Measurements from ENCODE around the gene RYR2.
A peak's percentile ranks its signal among the peaks of the same experiment; 100 is the strongest.

DNA sequence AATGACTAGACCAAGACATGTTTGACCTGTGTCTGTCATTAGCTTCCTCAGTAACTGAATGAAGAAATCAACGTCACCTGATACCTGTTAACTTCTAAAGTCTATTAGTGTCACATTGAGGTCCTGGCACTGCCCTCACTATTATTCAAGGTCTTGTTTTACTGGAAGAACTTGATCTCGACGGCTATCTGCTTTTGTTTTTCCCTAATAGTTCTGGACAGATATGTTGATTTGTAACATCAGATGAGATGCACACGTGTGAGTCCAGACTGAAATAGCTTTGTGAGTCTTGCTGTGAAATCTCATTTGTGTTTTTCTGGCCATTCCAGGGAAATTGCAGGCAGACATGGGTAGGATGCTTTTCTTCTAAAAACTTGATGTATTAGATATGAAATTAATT lies 159.2 kb downstream of the RYR2 start:
- TF ChIP-seq, protein P1, sequence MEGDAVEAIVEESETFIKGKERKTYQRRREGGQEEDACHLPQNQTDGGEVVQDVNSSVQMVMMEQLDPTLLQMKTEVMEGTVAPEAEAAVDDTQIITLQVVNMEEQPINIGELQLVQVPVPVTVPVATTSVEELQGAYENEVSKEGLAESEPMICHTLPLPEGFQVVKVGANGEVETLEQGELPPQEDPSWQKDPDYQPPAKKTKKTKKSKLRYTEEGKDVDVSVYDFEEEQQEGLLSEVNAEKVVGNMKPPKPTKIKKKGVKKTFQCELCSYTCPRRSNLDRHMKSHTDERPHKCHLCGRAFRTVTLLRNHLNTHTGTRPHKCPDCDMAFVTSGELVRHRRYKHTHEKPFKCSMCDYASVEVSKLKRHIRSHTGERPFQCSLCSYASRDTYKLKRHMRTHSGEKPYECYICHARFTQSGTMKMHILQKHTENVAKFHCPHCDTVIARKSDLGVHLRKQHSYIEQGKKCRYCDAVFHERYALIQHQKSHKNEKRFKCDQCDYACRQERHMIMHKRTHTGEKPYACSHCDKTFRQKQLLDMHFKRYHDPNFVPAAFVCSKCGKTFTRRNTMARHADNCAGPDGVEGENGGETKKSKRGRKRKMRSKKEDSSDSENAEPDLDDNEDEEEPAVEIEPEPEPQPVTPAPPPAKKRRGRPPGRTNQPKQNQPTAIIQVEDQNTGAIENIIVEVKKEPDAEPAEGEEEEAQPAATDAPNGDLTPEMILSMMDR (IDR thresholded peaks at IDR 0.05) = no peak
- peak; percentile 19; the same call in 1 of the 2 replicates for TF ChIP-seq RAD21 (IDR thresholded peaks at IDR 0.05; ENCODE audit: low read length)
- no peak for TF ChIP-seq FOSL2 (IDR thresholded peaks at IDR 0.05; ENCODE audit: borderline replicate concordance, low read depth)
- TF ChIP-seq EP300 (IDR thresholded peaks at IDR 0.05; ENCODE audit: borderline replicate concordance in 1 of 2, low read depth in 1 of 2, low read length in 1 of 2) = peak in 1 of 2 experiments; percentile 92; a peak in 2 of 4 replicates
- TF ChIP-seq POLR2AphosphoS5 (IDR thresholded peaks at IDR 0.05; ENCODE audit: low read depth, low read length) = no peak
- TF ChIP-seq SIN3A (IDR thresholded peaks at IDR 0.05; ENCODE audit: borderline replicate concordance, low read depth, low read length) = no peak
- TF ChIP-seq, protein P2, sequence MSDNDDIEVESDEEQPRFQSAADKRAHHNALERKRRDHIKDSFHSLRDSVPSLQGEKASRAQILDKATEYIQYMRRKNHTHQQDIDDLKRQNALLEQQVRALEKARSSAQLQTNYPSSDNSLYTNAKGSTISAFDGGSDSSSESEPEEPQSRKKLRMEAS (IDR thresholded peaks at IDR 0.05; ENCODE audit: low read depth) = no peak
- TF ChIP-seq, protein P3, sequence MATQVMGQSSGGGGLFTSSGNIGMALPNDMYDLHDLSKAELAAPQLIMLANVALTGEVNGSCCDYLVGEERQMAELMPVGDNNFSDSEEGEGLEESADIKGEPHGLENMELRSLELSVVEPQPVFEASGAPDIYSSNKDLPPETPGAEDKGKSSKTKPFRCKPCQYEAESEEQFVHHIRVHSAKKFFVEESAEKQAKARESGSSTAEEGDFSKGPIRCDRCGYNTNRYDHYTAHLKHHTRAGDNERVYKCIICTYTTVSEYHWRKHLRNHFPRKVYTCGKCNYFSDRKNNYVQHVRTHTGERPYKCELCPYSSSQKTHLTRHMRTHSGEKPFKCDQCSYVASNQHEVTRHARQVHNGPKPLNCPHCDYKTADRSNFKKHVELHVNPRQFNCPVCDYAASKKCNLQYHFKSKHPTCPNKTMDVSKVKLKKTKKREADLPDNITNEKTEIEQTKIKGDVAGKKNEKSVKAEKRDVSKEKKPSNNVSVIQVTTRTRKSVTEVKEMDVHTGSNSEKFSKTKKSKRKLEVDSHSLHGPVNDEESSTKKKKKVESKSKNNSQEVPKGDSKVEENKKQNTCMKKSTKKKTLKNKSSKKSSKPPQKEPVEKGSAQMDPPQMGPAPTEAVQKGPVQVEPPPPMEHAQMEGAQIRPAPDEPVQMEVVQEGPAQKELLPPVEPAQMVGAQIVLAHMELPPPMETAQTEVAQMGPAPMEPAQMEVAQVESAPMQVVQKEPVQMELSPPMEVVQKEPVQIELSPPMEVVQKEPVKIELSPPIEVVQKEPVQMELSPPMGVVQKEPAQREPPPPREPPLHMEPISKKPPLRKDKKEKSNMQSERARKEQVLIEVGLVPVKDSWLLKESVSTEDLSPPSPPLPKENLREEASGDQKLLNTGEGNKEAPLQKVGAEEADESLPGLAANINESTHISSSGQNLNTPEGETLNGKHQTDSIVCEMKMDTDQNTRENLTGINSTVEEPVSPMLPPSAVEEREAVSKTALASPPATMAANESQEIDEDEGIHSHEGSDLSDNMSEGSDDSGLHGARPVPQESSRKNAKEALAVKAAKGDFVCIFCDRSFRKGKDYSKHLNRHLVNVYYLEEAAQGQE (IDR thresholded peaks at IDR 0.05; ENCODE audit: low read depth, low read length) = no peak
- TF ChIP-seq, protein P4, sequence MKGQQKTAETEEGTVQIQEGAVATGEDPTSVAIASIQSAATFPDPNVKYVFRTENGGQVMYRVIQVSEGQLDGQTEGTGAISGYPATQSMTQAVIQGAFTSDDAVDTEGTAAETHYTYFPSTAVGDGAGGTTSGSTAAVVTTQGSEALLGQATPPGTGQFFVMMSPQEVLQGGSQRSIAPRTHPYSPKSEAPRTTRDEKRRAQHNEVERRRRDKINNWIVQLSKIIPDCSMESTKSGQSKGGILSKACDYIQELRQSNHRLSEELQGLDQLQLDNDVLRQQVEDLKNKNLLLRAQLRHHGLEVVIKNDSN (IDR thresholded peaks at IDR 0.05; ENCODE audit: borderline replicate concordance, low read depth) = no peak
- TF ChIP-seq GABPA (IDR thresholded peaks at IDR 0.05; ENCODE audit: low read depth) = no peak
- no peak for TF ChIP-seq EZH2phosphoT487 (IDR thresholded peaks at IDR 0.05; ENCODE audit: borderline replicate concordance, low read depth)
- no peak; the same call in none of the 2 replicates for TF ChIP-seq GATA2 (CRISPR knock-in tag; IDR thresholded peaks at IDR 0.05)

All from SK-N-SH (cell line).